A673 (cell line): ENCODE results near the gene SHISA4. TPM values are rescaled to one million over a fixed set of nuclear protein-coding genes. Genes with fewer than 3 reads are reported as not detected.

Experiments
- BruUV-seq: library from RNA; stranded (reverse); fragments of 400-500 nt; replicated peaks from 2 replicates; lab custom pipeline; 2021; lab: Mats Ljungman, UMichigan
- CTCF ChIA-PET: fragments of 300-600 bp; sonication (Branson Sonifier 250); formaldehyde crosslinking; loops from one replicate; lab custom pipeline; 2022; ENCODE audit warnings: antibody characterized with exemption; lab: Charles Lee
- POLR2A ChIA-PET: fragments of 300-600 bp; sonication (Branson Sonifier 250); formaldehyde crosslinking; loops from one replicate; lab custom pipeline; 2022; ENCODE audit warnings: antibody characterized with exemption; ENCODE audit not compliant: low non-redundant PET; lab: Charles Lee
- DNase-seq: peaks from one replicate; pipeline ENCODE4 v3.0.0-alpha.2; 2015; ENCODE audit warnings: low spot score
- H3K27ac ChIP-seq: fragments of 200-600 bp; sonication (generic); 2 replicates; pipeline ENCODE4 v1.5.1; 2016; ENCODE audit warnings: mixed run types, low read depth, mild to moderate bottlenecking, mixed read lengths, antibody characterized with exemption, low read length; ENCODE audit not compliant: poor library complexity, severe bottlenecking
- H3K27me3 ChIP-seq: fragments of 200-600 bp; sonication (generic); replicated peaks from 2 replicates; pipeline ENCODE4 v1.6.1; 2017; ENCODE audit warnings: mixed run types, low read depth, mild to moderate bottlenecking, mixed read lengths, antibody characterized with exemption, low read length; ENCODE audit not compliant: insufficient read depth, poor library complexity
- H3K36me3 ChIP-seq: fragments of 200-600 bp; sonication (generic); 2 replicates; pipeline ENCODE4 v1.6.1; 2016; ENCODE audit warnings: mixed run types, mild to moderate bottlenecking, mixed read lengths, antibody characterized with exemption, low read length; ENCODE audit not compliant: insufficient read depth, poor library complexity, severe bottlenecking
- H3K4me1 ChIP-seq: fragments of 200-600 bp; sonication (generic); 2 replicates; pipeline ENCODE4 v1.6.1; 2017; ENCODE audit warnings: mixed run types, mild to moderate bottlenecking, mixed read lengths, antibody characterized with exemption, low read length; ENCODE audit not compliant: insufficient read depth, poor library complexity, severe bottlenecking
- H3K4me3 ChIP-seq: fragments of 200-600 bp; sonication (generic); 2 replicates; pipeline ENCODE4 v1.5.1; 2016; ENCODE audit warnings: low read depth, mixed run types, mild to moderate bottlenecking, mixed read lengths, low read length; ENCODE audit not compliant: poor library complexity, severe bottlenecking
- H3K9me3 ChIP-seq: fragments of 200-600 bp; sonication (generic); 2 replicates; pipeline ENCODE4 v1.6.1; 2016; ENCODE audit warnings: mixed run types, low read depth, mild to moderate bottlenecking, mixed read lengths, antibody characterized with exemption, low read length; ENCODE audit not compliant: poor library complexity, severe bottlenecking
- CTCF ChIP-seq: fragments of 300-800, 200-600 bp; sonication (generic); conservative IDR thresholded peaks from 2 replicates; pipeline ENCODE4 v1.5.1; 2017; ENCODE audit warnings: low read depth, mild to moderate bottlenecking, antibody characterized with exemption, low read length, moderate library complexity, mixed read lengths
- EZH2 ChIP-seq: fragments of 200-600 bp; sonication (generic); IDR thresholded peaks from 2 replicates; pipeline ENCODE4 v1.6.1; 2017; ENCODE audit warnings: borderline replicate concordance, low read depth, mild to moderate bottlenecking, mixed read lengths, antibody characterized with exemption, low read length; ENCODE audit not compliant: poor library complexity, severe bottlenecking
- intact Hi-C: fragments of 100-400 bp; cut with micrococcal nuclease; formaldehyde crosslinking; loops from one replicate; pipeline ENCODE4 v1.10.0; 2022; ENCODE audit not compliant: unreplicated experiment
- total RNA-seq: library from RNA; stranded (reverse); gene quantifications from 2 replicates; pipeline ENCODE4 v1.2.3, GENCODE V29; 2021

Gene SHISA4
- total RNA-seq, 1 experiment from 2014 or later, result 1.2 TPM

GRCh38 chr1:201937624-201938213, 49.0 kb downstream of the SHISA4 start:
- ChIA-PET POLR2A (no interaction called here), CTCF (interaction anchor here (0.7 kb wide), 1 partner anchor 921 kb away, joined by 3 read pairs; no protein-coding TSS in a partner anchor)
- intact Hi-C loops, result no loop called here
- H3K9me3 ChIP-seq, result no peaks in the 10 kb centered on the region
- H3K4me1 ChIP-seq, result no peaks in the 10 kb centered on the region
- no peaks in the 10 kb centered on the region for H3K27me3 ChIP-seq
- H3K27ac ChIP-seq, result no peak overlapping the region
- no peak for DNase-seq
- H3K4me3 ChIP-seq, result no peak overlapping the region
- BruUV-seq, result no TSS peak
- no peaks in the 10 kb centered on the region for H3K36me3 ChIP-seq
- TF ChIP-seq CTCF, result no peak
- no peak for TF ChIP-seq EZH2

- Histone ChIP-seq H3K27ac (no peak overlapping the region), H3K4me3 (no peak overlapping the region), H3K4me1 (no peaks in the 10 kb centered on the region), H3K9me3 (no peaks in the 10 kb centered on the region), H3K36me3 (no peaks in the 10 kb centered on the region), H3K27me3 (no peaks in the 10 kb centered on the region)
- no TSS peak for BruUV-seq
- no peak for DNase-seq
- intact Hi-C loops, result no loop called here
- POLR2A ChIA-PET, result no interaction called here
- CTCF ChIA-PET, result no interaction called here
- TF ChIP-seq CTCF (no peak), EZH2 (no peak)
These were observed 49.8 kb downstream of the SHISA4 start for GRCh38 chr1:201938440-201939035.

- H3K9me3 ChIP-seq, result no peaks in the 10 kb centered on the region
- ChIA-PET POLR2A (no interaction called here), CTCF (no interaction called here)
- no peak overlapping the region for H3K27ac ChIP-seq
- H3K4me3 ChIP-seq, result no peak overlapping the region
- no peaks in the 10 kb centered on the region for H3K27me3 ChIP-seq
- intact Hi-C loops, result no loop called here
- no peak for DNase-seq
- BruUV-seq, result no TSS peak
- H3K4me1 ChIP-seq, result no peaks in the 10 kb centered on the region
- H3K36me3 ChIP-seq, result no peaks in the 10 kb centered on the region
- TF ChIP-seq CTCF (no peak), EZH2 (no peak)
These were observed 50.5 kb downstream of the SHISA4 start for GRCh38 chr1:201939148-201939547.
